Measurements from ENCODE around the gene PLD1.

- TF ChIP-seq ZNF548 (tag by site-specific recombination; IDR thresholded peaks at IDR 0.05) (no peak), REST (tag by site-specific recombination; IDR thresholded peaks at IDR 0.05) (no peak), TCF7L2 (IDR thresholded peaks at IDR 0.05; ENCODE audit: borderline replicate concordance, low read depth, low read length) (no peak), ZNF391 (tag by site-specific recombination; IDR thresholded peaks at IDR 0.05; ENCODE audit: borderline replicate concordance, low read depth) (no peak), ZNF544 (tag by site-specific recombination; IDR thresholded peaks at IDR 0.05) (no peak), ZNF140 (tag by site-specific recombination; IDR thresholded peaks at IDR 0.05) (no peak), ZNF311 (tag by site-specific recombination; IDR thresholded peaks at IDR 0.05; ENCODE audit: borderline replicate concordance) (no peak), ZNF707 (tag by site-specific recombination; IDR thresholded peaks at IDR 0.05) (no peak)
- TF ChIP-seq, protein P1, sequence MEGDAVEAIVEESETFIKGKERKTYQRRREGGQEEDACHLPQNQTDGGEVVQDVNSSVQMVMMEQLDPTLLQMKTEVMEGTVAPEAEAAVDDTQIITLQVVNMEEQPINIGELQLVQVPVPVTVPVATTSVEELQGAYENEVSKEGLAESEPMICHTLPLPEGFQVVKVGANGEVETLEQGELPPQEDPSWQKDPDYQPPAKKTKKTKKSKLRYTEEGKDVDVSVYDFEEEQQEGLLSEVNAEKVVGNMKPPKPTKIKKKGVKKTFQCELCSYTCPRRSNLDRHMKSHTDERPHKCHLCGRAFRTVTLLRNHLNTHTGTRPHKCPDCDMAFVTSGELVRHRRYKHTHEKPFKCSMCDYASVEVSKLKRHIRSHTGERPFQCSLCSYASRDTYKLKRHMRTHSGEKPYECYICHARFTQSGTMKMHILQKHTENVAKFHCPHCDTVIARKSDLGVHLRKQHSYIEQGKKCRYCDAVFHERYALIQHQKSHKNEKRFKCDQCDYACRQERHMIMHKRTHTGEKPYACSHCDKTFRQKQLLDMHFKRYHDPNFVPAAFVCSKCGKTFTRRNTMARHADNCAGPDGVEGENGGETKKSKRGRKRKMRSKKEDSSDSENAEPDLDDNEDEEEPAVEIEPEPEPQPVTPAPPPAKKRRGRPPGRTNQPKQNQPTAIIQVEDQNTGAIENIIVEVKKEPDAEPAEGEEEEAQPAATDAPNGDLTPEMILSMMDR (tag by site-specific recombination; IDR thresholded peaks at IDR 0.05) = no peak
Observed at GRCh38 chr3:171666516-171666915, 143.8 kb downstream of the PLD1 start.

All from HEK293 (cell line).